Karpas-422 (cell line): ENCODE data around the gene PCSK5. TPM values are rescaled to one million over a fixed set of nuclear protein-coding genes. Genes with fewer than 3 reads are reported as not detected.
A peak's percentile ranks its signal among the peaks of the same experiment; 100 is the strongest.

ENCODE experiments used
- DNase-seq: peaks from one replicate; pipeline ENCODE4 v3.0.0-alpha.2; 2015
- H2AFZ ChIP-seq: fragments of 200-600 bp; sonication (generic); 2 replicates; pipeline ENCODE4 v1.6.1; 2014; ENCODE audit warnings: antibody characterized with exemption, low read length, mixed read lengths
- H3K27ac ChIP-seq: fragments of 200-600 bp; sonication (generic); 2 replicates; pipeline ENCODE4 v1.5.1; 2014; ENCODE audit warnings: mild to moderate bottlenecking, low read length, moderate library complexity
- H3K27me3 ChIP-seq: fragments of 200-600 bp; sonication (generic); 2 replicates; pipeline ENCODE4 v1.6.1; 2014; ENCODE audit warnings: low read length, mixed read lengths
- H3K36me3 ChIP-seq: fragments of 200-600 bp; sonication (generic); 2 replicates; pipeline ENCODE4 v1.6.1; 2014; ENCODE audit warnings: low read length, mixed read lengths; ENCODE audit not compliant: insufficient read depth
- H3K4me1 ChIP-seq: fragments of 200-600 bp; sonication (generic); 2 replicates; pipeline ENCODE4 v1.6.1; 2014; ENCODE audit warnings: mild to moderate bottlenecking, low read length, mixed read lengths
- H3K4me2 ChIP-seq: fragments of 200-600 bp; sonication (generic); 2 replicates; pipeline ENCODE4 v1.6.1; 2014; ENCODE audit warnings: low read length, low read depth, mild to moderate bottlenecking; ENCODE audit not compliant: poor library complexity, severe bottlenecking
- H3K4me3 ChIP-seq: fragments of 200-600 bp; sonication (generic); 2 replicates; pipeline ENCODE4 v1.5.1; 2014; ENCODE audit warnings: mild to moderate bottlenecking, antibody characterized with exemption, low read length, mixed read lengths
- H3K79me2 ChIP-seq: fragments of 200-600 bp; sonication (generic); 2 replicates; pipeline ENCODE4 v1.6.1; 2014; ENCODE audit warnings: mild to moderate bottlenecking, low read length, mixed read lengths
- H3K9ac ChIP-seq: fragments of 200-600 bp; sonication (generic); 2 replicates; pipeline ENCODE4 v1.6.0; 2014; ENCODE audit warnings: low read length
- H3K9me2 ChIP-seq: fragments of 200-600 bp; sonication (generic), shearing (Covaris generic); replicated peaks from 2 replicates; pipeline ENCODE4 v1.6.0; 2014; ENCODE audit warnings: mild to moderate bottlenecking, low read length, moderate library complexity; ENCODE audit not compliant: insufficient read depth
- H3K9me3 ChIP-seq: fragments of 300-700, 200-600 bp; sonication (generic); 2 replicates; pipeline ENCODE4 v1.6.1; 2014; ENCODE audit warnings: low read length, mixed read lengths
- H4K20me1 ChIP-seq: fragments of 200-600 bp; sonication (generic); 2 replicates; pipeline ENCODE4 v1.6.1; 2014; ENCODE audit warnings: mild to moderate bottlenecking, antibody characterized with exemption, low read length, low read depth; ENCODE audit not compliant: insufficient read depth
- total RNA-seq: library from RNA; depleted of rRNA; stranded (reverse); fragments of >200 nt; shearing (Covaris generic); gene quantifications from 2 replicates; pipeline ENCODE4 v1.2.3, GENCODE V29; 2014; ENCODE audit warnings: low replicate concordance

The PCSK5 gene
- total RNA-seq, 1 experiment from 2014 or later = not detected

DNA sequence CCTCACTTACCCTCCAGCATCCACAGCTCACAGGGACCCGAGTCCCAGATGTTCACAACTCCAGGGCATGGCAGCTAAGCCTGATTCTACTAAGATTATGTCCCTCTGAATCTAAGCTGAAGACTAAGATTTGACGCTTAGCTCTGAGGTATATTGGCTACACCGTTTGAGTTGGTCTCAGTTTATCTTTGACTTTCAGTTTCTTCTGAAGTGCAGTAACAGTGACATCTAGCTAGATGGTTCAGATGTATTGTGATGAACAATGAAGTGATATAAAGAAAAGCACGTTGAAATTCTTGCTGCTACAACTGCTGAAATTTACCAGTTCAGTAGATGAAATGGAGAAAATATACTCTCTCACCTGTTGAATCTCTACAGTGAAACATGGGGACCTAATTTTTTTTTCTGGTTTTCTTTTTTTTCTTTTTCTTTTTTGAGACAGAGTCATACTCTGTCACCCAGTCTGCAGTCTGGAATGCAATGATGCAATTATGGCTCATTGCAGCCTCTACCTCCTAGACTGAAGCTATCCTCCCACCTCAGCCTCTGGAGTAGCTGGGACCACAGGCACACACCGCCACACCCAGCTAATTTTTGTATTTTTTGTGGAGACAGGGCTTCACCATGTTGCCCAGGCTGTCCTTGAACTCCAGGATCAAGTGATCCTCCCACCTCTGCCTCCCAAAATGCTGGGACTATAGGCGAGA lies 488.0 kb downstream of the PCSK5 start:
- H4K20me1 ChIP-seq = no peaks in the 10 kb centered on the region
- no peaks in the 10 kb centered on the region for H3K27me3 ChIP-seq
- no peaks in the 10 kb centered on the region for H3K4me1 ChIP-seq
- H3K9me2 ChIP-seq = no peaks in the 10 kb centered on the region
- DNase-seq = no peak
- H3K36me3 ChIP-seq = no peaks in the 10 kb centered on the region
- H3K9ac ChIP-seq = no peak overlapping the region
- H2AFZ ChIP-seq = no peak overlapping the region
- no peak overlapping the region for H3K4me3 ChIP-seq
- no peak overlapping the region for H3K27ac ChIP-seq
- no peak overlapping the region for H3K4me2 ChIP-seq
- no peaks in the 10 kb centered on the region for H3K9me3 ChIP-seq
- no peaks in the 10 kb centered on the region for H3K79me2 ChIP-seq

DNA sequence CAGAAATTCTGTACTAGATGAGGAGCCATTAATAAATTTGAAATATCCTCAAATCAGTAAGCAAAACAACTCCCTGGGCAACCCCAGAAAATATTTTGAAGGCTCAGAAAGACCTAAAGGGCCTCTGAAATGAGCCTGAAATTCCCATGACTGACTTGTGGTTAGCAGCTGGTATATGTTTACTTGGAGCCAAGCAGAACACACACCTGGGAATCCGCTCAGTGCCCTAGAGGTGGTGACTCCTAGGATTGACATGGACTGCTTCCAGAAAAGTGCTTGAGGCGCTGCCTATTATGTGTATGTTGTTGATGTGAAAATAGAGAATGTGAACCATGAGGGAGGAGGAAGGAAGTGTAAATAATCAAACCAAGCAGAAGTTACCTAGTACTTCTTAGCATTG lies 489.0 kb downstream of the PCSK5 start:
- Histone ChIP-seq H3K9me3 (no peaks in the 10 kb centered on the region), H2AFZ (no peak overlapping the region), H3K9me2 (no peaks in the 10 kb centered on the region), H4K20me1 (no peaks in the 10 kb centered on the region), H3K4me3 (no peak overlapping the region), H3K4me1 (no peaks in the 10 kb centered on the region), H3K36me3 (no peaks in the 10 kb centered on the region), H3K79me2 (no peaks in the 10 kb centered on the region), H3K4me2 (no peak overlapping the region), H3K9ac (no peak overlapping the region), H3K27ac (no peak overlapping the region), H3K27me3 (no peaks in the 10 kb centered on the region)
- no peak for DNase-seq

DNA sequence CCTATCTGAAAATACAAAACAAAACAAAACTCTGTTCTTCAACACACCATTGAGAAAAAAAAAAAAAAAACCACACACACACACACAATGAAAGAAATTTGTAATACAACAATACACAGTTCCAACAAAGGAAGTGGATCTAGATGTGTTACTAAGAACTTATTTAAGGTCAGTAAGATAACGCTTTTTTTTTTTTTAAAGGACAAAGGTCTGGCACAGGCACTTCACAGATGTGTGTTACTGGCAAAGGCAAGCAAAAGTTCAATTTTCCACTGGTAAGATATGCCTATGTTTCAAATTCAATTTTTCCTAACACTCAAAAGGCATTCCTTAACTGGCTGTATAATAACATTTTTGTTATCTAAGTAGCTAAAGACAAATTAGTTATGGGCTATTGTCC lies 500.2 kb downstream of the PCSK5 start:
- Histone ChIP-seq H3K9me2 (no peaks in the 10 kb centered on the region), H3K79me2 (peaks cover 43% of the 10 kb centered on the region), H2AFZ (no peak overlapping the region), H3K36me3 (peaks cover 23% of the 10 kb centered on the region), H3K27ac (no peak overlapping the region), H3K9ac (no peak overlapping the region), H3K27me3 (no peaks in the 10 kb centered on the region), H3K4me2 (no peak overlapping the region), H3K9me3 (no peaks in the 10 kb centered on the region), H3K4me3 (no peak overlapping the region), H4K20me1 (no peaks in the 10 kb centered on the region), H3K4me1 (peaks cover 17% of the 10 kb centered on the region)
- DNase-seq = no peak

DNA sequence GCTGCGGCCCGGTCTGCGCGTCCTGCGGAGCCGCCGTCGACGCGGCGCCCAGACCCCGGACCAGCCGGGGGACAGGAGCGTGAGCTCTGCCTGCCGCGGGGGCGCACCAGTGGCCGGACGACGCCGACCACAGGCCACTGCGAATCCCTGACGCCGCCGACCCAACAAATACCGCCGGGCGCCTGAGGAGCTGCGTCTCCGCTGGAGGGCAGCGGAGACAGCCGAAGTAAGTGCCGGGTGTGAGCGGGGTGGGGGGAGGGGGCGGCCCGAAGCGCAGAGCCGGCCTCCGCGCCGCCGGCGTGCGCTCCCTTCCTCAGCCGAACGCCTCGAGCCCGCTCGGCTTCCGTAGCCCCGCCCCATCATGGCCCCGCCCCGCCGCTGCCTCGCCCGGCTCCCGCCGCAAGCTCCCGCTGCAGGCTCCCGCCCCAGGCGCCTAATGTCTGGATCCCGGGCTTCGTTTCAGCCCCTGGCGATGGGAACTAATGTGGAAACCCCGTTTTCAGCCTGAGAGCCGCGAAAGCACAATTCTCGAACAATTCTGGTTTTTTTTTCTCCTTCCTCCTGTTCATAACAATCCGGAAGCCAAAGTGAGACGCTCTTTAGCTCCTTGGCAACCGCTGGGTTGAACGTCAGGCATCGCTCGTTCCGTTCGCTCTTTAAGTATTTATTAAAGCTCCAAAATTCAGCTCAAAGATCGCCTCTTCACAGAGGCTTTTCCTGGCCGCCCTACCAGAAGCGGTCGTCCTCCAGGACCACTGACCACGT lies 503.9 kb downstream of the PCSK5 start, which contains the start of gene RFK:
Gene RFK, minus strand, starts transcription at position 232 of the 765 bp plus-strand sequence. CDS start 255 bp downstream, outside the sequence.
- Histone ChIP-seq H3K79me2 (peaks cover 39% of the 10 kb centered on the region), H3K9me2 (no peaks in the 10 kb centered on the region), H3K4me2 (peak within 1 kb of the TSS; percentile 81), H3K4me3 (peak within 1 kb of the TSS; percentile 95), H3K27me3 (no peaks in the 10 kb centered on the region), H3K9ac (peak within 1 kb of the TSS; percentile 95), H4K20me1 (no peaks in the 10 kb centered on the region), H3K36me3 (peaks cover 13% of the 10 kb centered on the region), H2AFZ (peak within 1 kb of the TSS; percentile 96), H3K4me1 (peaks cover 18% of the 10 kb centered on the region), H3K9me3 (no peaks in the 10 kb centered on the region), H3K27ac (peak within 1 kb of the TSS; percentile 69)
- DNase-seq = peak; percentile 96

DNA sequence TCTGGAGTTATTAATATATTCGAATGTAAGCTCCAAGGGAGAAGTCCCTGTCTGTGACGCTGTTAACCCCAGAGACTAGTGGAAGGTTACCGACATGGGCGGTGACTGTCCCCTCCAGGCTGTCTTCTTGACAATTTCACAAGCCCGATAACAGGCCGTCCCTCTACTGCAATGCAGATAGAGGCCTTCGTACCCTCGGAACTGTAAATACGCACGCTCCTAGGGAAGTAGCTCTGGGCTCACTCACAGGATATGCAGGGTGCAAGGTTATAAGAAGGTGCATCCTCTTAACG lies 504.4 kb downstream of the PCSK5 start:
- H3K9me2 ChIP-seq = no peaks in the 10 kb centered on the region
- no peaks in the 10 kb centered on the region for H3K9me3 ChIP-seq
- peak overlapping the region; percentile 95 for H2AFZ ChIP-seq
- H3K4me3 ChIP-seq = peak overlapping the region; percentile 95
- peak overlapping the region; percentile 95 for H3K9ac ChIP-seq
- peaks cover 18% of the 10 kb centered on the region for H3K4me1 ChIP-seq
- peaks cover 13% of the 10 kb centered on the region for H3K36me3 ChIP-seq
- H4K20me1 ChIP-seq = no peaks in the 10 kb centered on the region
- peak overlapping the region; percentile 81 for H3K4me2 ChIP-seq
- H3K27me3 ChIP-seq = no peaks in the 10 kb centered on the region
- peak overlapping the region; percentile 69 for H3K27ac ChIP-seq
- peak; percentile 77 for DNase-seq
- peaks cover 38% of the 10 kb centered on the region for H3K79me2 ChIP-seq

DNA sequence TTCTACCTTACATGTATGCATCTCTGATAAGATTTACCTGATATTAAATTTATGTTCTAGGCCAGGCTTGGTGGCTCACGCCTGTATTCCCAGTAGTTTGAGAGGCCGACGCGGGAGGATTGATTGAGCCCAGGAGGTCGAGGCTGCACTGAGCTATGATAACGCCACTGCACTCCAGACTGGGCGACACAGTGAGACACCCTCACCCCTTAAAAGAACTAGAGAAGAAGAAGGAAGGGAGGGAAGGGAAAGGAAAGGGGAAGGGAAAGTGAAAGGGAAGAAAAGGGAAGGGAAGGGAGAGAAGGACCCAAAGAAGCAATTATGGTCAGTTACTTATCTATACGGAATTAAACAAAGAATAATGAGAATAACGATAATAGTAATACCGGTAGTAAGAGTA lies 504.9 kb downstream of the PCSK5 start:
- peak overlapping the region; percentile 81 for H3K4me2 ChIP-seq
- H3K27me3 ChIP-seq = no peaks in the 10 kb centered on the region
- H3K9ac ChIP-seq = peak overlapping the region; percentile 95
- H3K36me3 ChIP-seq = peaks cover 13% of the 10 kb centered on the region
- no peak overlapping the region for H2AFZ ChIP-seq
- peak overlapping the region; percentile 95 for H3K4me3 ChIP-seq
- peaks cover 18% of the 10 kb centered on the region for H3K4me1 ChIP-seq
- H3K27ac ChIP-seq = no peak overlapping the region
- H3K79me2 ChIP-seq = peaks cover 34% of the 10 kb centered on the region
- no peaks in the 10 kb centered on the region for H3K9me3 ChIP-seq
- H3K9me2 ChIP-seq = no peaks in the 10 kb centered on the region
- no peaks in the 10 kb centered on the region for H4K20me1 ChIP-seq
- DNase-seq = no peak

DNA sequence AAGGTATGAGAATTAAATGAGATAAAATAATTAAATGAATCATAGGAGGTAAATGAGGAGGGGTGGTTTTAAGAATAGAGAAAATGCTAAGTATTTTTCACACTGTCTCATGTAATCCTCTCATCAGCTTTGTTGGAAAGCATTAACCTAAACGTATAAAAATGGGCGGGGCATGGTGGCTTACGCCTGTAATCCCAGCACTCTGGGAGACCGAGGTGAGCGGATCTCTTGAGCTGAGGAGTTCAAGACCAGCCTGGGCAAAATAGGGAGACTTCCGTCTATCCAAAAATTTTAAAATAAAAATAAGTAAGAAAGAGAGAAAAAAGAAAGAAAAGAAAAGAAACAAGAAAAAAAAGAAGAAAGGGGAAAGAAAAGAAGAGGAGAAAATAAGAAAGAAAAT lies 505.7 kb downstream of the PCSK5 start:
- H3K4me3 ChIP-seq = no peak overlapping the region
- H3K4me2 ChIP-seq = no peak overlapping the region
- no peaks in the 10 kb centered on the region for H3K9me2 ChIP-seq
- H3K9me3 ChIP-seq = no peaks in the 10 kb centered on the region
- DNase-seq = no peak
- no peak overlapping the region for H2AFZ ChIP-seq
- H4K20me1 ChIP-seq = no peaks in the 10 kb centered on the region
- peaks cover 10% of the 10 kb centered on the region for H3K36me3 ChIP-seq
- peaks cover 18% of the 10 kb centered on the region for H3K4me1 ChIP-seq
- H3K27ac ChIP-seq = no peak overlapping the region
- no peak overlapping the region for H3K9ac ChIP-seq
- no peaks in the 10 kb centered on the region for H3K27me3 ChIP-seq
- peaks cover 28% of the 10 kb centered on the region for H3K79me2 ChIP-seq

DNA sequence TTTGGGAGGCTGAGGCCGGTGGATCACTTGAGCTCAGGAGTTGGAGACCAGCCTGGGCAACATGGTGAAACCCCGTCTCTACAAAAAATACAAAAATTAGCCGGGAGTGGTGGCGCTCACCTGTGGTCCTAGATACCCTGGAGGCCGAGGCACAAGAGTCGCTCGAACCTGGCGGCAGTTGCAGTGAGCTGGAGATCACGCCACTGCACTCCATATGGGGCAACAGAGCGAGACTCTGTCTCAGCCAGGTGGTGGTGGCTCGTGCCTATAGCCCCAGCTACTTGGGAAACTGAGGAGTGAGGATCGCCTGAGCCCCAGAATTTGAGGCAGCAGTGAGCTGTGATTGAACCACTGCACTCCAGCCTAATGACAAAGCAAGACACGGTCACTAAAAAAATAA lies 506.1 kb downstream of the PCSK5 start:
- Histone ChIP-seq H3K27me3 (no peaks in the 10 kb centered on the region), H3K9me2 (no peaks in the 10 kb centered on the region), H3K27ac (no peak overlapping the region), H4K20me1 (no peaks in the 10 kb centered on the region), H3K36me3 (peaks cover 8% of the 10 kb centered on the region), H3K9ac (no peak overlapping the region), H3K4me1 (peaks cover 18% of the 10 kb centered on the region), H3K79me2 (peaks cover 25% of the 10 kb centered on the region), H3K4me2 (no peak overlapping the region), H3K9me3 (no peaks in the 10 kb centered on the region), H2AFZ (no peak overlapping the region), H3K4me3 (no peak overlapping the region)
- no peak for DNase-seq
